ENCODE measurements around the gene PPP1R7.
"Not testable (repeated sequence)": the region's sequence is repeated elsewhere in the genome, so short reads cannot be mapped to it uniquely, and the experiment has no call there.

The PPP1R7 gene

GRCh38 chr2:241149925-241150659 lies at the start of gene PPP1R7:
TSS of gene PPP1R7 (plus strand) at chr2:241150467. CDS start at chr2:241150496, 29 bp downstream.
- DNase-seq (ENCODE audit: low read depth in 2 of 2): peak; percentile 95 to 96

GRCh38 chr2:241102239-241102803 lies 47.9 kb upstream of the PPP1R7 start, which contains the start of gene MTERF4:
TSS of gene MTERF4 (minus strand) at chr2:241102287. CDS start at chr2:241102273, 14 bp downstream.
- DNase-seq (ENCODE audit: low read depth in 2 of 2): peak; percentile 79 to 86

GRCh38 chr2:241103176-241103595 lies 47.1 kb upstream of the PPP1R7 start:
- no peak for DNase-seq (ENCODE audit: low read depth in 2 of 2)

- not testable (repeated sequence) for DNase-seq (ENCODE audit: low read depth in 2 of 2)
Observed at GRCh38 chr2:241104611-241105010, 45.7 kb upstream of the PPP1R7 start.

- no peak for DNase-seq (ENCODE audit: low read depth in 2 of 2)
Observed at GRCh38 chr2:241105641-241106040, 44.6 kb upstream of the PPP1R7 start.

GRCh38 chr2:241107031-241107783 lies 43.1 kb upstream of the PPP1R7 start:
- DNase-seq (ENCODE audit: low read depth in 2 of 2): no peak

- no peak for DNase-seq (ENCODE audit: low read depth in 2 of 2)
Observed at GRCh38 chr2:241108271-241109209, 41.7 kb upstream of the PPP1R7 start.

GRCh38 chr2:241109210-241110088 lies 40.8 kb upstream of the PPP1R7 start:
- DNase-seq (ENCODE audit: low read depth in 2 of 2): peak in 1 of 2 donors; percentile 47

GRCh38 chr2:241110089-241110606 lies 40.1 kb upstream of the PPP1R7 start:
- no peak for DNase-seq (ENCODE audit: low read depth in 2 of 2)

GRCh38 chr2:241110607-241111439 lies 39.4 kb upstream of the PPP1R7 start:
- no peak for DNase-seq (ENCODE audit: low read depth in 2 of 2)

- DNase-seq (ENCODE audit: low read depth in 2 of 2): no peak
Observed at GRCh38 chr2:241111440-241111805, 38.8 kb upstream of the PPP1R7 start.

GRCh38 chr2:241112046-241112445 lies 38.2 kb upstream of the PPP1R7 start:
- DNase-seq (ENCODE audit: low read depth in 2 of 2): no peak

GRCh38 chr2:241112592-241112991 lies 37.7 kb upstream of the PPP1R7 start:
- peak; percentile 58 to 73 for DNase-seq (ENCODE audit: low read depth in 2 of 2)

- no peak for DNase-seq (ENCODE audit: low read depth in 2 of 2)
Observed at GRCh38 chr2:241114836-241115235, 35.4 kb upstream of the PPP1R7 start.

- DNase-seq (ENCODE audit: low read depth in 2 of 2): no peak
Observed at GRCh38 chr2:241115361-241115760, 34.9 kb upstream of the PPP1R7 start.

GRCh38 chr2:241116606-241117560 lies 33.4 kb upstream of the PPP1R7 start:
- DNase-seq (ENCODE audit: low read depth in 2 of 2): no peak

- DNase-seq (ENCODE audit: low read depth in 2 of 2): no peak
Observed at GRCh38 chr2:241118737-241119505, 31.3 kb upstream of the PPP1R7 start.

All from stimulated activated CD8-positive, alpha-beta memory T cell treated with anti-CD3 and anti-CD28 coated beads, Interleukin-15, amount 100 ng/mL, for 48 hours (primary cell).